HG03457 (cell line): ENCODE results near the gene MARCHF3.
"Not testable (repeated sequence)": the region's sequence is repeated elsewhere in the genome, so short reads cannot be mapped to it uniquely, and the experiment has no call there.

Experiments used
- ATAC-seq: cut with Tn5 transposase; IDR thresholded peaks from one replicate; pipeline ENCODE4 v1.9.1; 2021; ENCODE audit warnings: moderate number of reproducible peaks; ENCODE audit not compliant: unreplicated experiment

The MARCHF3 gene

DNA sequence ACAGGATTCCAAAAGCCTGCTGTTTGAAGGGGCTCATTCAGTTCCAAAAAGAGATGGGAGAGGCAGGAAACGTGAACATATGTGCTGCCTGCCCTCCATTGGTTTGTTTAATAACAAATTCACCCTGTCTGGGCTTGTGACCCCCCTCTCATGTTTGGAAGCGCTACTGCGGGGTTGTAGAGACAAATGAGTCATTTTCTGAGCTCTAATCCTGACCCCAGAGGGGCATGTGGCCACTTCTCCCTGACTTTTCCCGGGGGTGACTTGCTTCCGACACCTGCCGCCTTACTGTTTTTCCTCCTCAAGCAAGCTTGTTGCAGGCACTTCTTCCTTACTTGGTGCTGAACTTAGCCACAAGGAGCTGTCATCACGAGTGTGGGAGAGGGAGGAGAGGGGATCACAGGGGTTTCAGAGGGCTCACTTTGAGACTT, 177.5 kb downstream of the MARCHF3 start:
- ATAC-seq: no peak

DNA sequence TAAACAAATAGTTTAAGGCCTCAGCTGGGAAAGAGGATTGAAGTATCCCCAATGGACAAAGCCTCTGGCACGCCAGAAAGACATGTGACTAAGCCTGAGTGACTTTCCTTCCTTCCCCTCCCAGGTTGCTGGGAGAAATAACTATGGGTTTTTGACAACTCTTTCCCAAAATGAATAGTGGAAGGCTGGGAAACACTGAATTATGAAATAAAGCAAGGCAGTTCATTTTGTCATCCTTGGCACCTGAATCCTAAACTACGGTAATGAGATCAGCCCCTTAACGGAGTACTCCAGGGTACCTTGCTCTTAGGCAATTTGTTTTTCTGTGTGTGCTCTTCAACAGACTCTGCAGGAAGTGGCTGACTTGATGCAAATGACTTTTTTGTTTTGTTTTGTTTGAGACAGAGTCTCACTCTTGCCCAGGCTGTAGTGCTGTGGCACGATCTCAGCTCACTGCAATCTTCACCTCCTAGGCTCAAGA, 178.2 kb downstream of the MARCHF3 start:
- ATAC-seq: peak; percentile 74

DNA sequence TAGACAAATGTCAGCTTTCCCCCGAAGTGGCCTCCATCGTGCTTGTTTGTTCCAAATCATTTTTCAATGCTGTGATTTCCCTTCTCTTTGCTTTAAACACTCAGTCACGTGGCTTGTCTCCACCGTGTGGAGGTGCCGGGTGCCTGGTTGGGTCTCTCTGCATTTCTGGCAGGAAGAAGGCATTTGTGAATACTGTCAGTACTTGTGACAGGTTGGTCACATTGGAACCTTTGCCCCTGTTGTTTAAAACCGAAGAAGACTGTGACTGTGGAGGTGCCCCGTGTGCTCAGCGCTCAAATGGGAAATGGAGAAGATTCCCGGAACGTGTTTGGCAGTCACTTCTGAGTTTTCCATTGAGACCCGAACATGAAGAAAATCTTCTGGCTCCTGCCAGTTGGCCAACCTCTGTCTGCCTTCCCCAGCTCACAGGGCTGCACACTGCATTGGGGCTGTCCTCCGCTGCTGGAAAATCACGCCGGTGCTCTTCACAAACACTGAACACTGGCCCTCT, 178.8 kb downstream of the MARCHF3 start:
- ATAC-seq: no peak

GRCh38 chr5:126849101-126849678, 181.2 kb downstream of the MARCHF3 start:
- no peak for ATAC-seq

DNA sequence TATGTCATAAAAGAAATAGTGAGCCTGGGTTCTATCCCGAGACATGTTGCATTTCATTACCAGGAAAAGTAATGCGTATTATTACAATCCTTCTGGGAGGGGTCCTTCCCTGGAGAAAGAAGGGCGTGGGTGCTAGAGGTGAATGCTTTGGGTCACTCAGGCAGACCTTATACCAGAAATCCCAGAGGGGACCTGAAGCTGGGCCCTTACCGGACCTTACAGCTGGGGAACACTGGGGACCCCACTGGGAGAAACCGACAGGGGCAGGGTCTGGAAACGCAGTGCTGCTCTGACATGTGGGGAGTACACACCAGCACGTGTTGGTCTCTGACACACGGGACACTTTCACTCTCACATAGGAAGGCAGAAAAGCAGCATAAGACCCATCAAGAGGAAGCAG, 182.1 kb downstream of the MARCHF3 start:
- ATAC-seq: no peak

- ATAC-seq: no peak
These were observed 182.5 kb downstream of the MARCHF3 start for GRCh38 chr5:126847826-126848251.

DNA sequence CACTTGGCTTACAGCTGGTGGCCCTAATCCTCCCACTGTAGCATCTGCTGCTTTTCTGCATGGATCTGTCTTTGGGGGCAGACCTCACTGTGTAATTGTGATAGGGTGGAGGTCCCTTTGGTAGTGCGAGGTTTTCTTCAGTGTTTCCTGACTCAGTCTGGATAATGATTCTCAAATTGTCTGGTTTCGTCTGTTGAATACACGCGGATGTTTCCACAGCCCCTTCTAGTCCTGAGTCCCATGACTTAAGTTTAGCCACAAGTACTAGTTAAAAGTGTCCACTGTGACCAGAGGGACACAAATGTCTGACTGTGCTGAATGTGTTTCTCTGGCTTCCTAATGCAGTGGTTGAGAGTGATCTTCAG, 182.9 kb downstream of the MARCHF3 start:
- ATAC-seq: no peak

- no peak for ATAC-seq
These were observed 183.5 kb downstream of the MARCHF3 start for GRCh38 chr5:126846744-126847455.

GRCh38 chr5:126846344-126846743, 184.0 kb downstream of the MARCHF3 start:
- no peak for ATAC-seq

DNA sequence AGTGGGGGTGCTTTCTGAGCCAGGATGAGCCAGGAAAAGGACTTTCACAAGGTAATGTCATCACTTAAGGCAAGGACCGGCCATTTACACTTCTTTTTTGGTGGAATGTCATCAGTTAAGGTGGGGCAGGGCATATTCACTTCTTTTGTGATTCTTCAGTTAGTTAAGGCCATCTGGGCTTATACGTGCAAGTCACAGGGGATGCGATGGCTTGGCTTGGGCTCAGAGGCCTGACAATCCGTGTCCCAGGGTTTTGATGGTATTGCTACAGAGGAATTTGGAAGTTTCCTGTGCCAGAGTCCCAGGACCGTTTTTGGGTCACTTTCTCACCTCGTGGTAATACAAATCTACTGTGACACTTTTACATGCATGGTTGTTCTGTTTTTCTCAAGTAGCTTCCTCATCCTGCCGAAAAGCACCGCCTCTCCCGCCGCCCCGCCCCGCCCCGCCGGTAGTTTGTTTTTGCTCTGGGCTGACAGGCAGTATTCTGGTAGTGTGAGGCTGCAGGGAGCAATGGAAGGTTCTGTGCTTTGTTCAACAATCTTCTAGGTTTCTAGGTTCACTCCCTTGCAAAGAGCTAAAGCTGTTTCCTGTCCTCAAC, 184.8 kb downstream of the MARCHF3 start:
- ATAC-seq: peak; percentile 84

GRCh38 chr5:126843375-126843774, 187.0 kb downstream of the MARCHF3 start:
- ATAC-seq: not testable (repeated sequence)

DNA sequence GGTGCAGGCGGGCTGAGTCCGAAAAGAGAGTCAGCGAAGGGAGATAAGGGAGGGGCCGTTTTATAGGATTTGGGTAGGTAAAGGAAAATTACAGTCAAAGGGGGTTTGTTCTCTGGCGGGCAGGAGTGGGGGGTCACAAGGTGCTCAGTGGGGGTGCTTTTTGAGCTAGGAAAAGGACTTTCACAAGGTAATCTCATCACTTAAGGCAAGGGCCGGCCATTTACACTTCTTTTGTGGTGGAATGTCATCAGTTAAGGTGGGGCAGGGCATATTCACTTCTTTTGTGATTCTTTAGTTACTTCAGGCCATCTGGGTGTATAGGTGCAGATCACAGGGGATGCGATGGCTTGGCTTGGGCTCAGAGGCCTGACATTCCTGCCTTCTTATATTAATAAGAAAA, 191.0 kb downstream of the MARCHF3 start:
- ATAC-seq: not testable (repeated sequence)

GRCh38 chr5:126837906-126838539, 192.3 kb downstream of the MARCHF3 start:
- ATAC-seq: no peak

GRCh38 chr5:126837242-126837641, 193.1 kb downstream of the MARCHF3 start:
- no peak for ATAC-seq

GRCh38 chr5:126836778-126837177, 193.6 kb downstream of the MARCHF3 start:
- no peak for ATAC-seq

DNA sequence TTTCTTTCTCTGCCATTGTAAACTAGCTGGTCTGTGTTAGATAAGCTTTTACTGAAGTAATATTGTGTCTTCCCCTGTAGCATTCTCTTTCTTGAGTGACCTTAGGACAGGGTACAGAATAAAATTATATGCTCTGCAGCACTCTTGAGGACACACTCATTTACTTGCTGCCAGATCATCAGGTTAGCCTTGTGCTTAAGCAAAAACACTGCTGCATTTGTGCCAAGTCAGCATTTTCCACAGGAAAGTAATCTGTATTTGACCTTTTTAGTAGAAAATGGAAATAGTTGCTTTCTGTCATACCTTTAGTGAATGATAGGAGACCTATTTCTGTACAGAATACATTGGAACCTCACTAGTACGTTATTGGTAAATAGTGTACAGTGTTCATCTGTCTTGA, 199.2 kb downstream of the MARCHF3 start:
- ATAC-seq: no peak

DNA sequence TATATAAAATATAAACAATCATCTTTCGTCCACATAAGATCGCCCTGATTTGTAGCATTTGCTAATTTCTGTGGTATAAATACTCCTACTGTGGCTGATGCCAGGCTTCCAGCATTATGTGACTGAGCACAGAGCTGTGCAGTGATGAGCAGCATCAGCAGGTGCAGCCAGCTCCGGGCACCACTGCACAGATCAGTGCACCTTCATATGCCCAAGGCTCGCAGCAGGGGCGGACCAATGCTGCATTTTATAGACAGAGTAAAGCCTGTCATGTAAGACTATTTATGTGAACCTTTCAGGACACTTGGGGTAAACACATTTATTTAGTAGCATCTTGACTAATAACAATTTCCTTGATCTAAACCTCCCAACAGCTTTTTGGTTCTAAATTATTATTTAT, 200.3 kb downstream of the MARCHF3 start:
- no peak for ATAC-seq

DNA sequence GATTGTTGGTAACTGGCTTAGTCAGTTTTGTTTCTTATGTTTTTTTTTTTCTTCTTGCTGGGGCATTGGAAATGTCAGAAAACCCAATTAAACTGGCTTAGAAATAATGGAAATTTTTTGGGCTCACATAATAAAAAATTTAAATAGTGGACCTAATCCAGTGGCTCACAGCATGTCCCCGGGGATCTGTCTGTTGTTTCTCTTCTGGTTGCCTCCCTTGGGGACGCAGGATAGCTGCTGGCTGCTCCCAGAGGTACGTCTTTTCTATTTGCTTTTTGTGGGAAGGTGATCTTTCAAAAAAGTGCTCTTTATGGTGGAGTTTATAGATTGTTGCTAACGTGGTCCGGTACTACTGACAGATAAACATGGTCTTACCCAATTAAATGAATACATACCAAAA, 201.3 kb downstream of the MARCHF3 start:
- no peak for ATAC-seq

GRCh38 chr5:126826619-126827215, 203.6 kb downstream of the MARCHF3 start:
- ATAC-seq: no peak

DNA sequence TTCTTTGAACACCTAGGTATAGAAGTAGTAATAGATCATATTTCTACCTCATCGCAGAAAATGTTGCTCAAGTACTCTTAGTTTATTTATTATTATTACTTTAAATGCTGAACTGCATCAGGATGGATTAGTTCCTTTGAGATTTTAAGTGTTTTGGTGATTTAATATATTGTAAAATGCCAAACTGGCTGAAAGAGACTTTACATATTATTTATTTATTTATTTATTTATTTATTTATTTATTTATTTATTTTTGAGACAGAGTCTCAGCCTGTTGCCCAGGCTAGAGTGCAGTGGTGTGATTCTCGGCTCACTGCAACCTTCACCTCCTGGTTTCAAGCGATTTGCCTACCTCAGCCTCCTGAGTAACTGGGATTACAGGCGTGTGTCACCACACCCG, 211.1 kb downstream of the MARCHF3 start:
- no peak for ATAC-seq

DNA sequence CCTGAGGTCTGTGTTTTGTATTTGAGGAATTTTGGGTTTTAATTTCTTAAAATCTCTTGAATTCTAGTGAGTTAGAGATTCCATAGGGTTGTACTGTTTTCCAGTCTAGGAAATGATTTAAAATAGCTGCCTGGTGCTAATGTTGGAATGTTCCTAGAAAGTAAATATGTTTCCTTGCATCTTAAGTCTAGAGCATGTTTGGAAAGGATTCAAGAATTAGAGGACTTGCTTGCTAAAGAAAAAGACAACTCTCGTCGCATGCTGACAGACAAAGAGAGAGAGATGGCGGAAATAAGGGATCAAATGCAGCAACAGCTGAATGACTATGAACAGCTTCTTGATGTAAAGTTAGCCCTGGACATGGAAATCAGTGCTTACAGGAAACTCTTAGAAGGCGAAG, 211.6 kb downstream of the MARCHF3 start:
- no peak for ATAC-seq
